DOHH2 (cell line): Measurements from ENCODE around the gene IRAK2.

ENCODE experiments used
- H3F3A ChIP-seq: fragments of 200-600 bp; sonication (generic), shearing (Covaris generic); 2 replicates; pipeline ENCODE4 v1.6.0; 2016; ENCODE audit warnings: antibody characterized with exemption, mild to moderate bottlenecking; ENCODE audit not compliant: control insufficient read depth, insufficient read depth
- H3K27ac ChIP-seq: fragments of 200-600 bp; sonication (generic); 2 replicates; pipeline ENCODE4 v1.5.1; 2014; ENCODE audit warnings: low read depth, mild to moderate bottlenecking, low read length, moderate library complexity
- H3K27me3 ChIP-seq: fragments of 200-600 bp; sonication (generic); 2 replicates; pipeline ENCODE4 v1.6.1; 2014; ENCODE audit warnings: mild to moderate bottlenecking, low read length, mixed read lengths; ENCODE audit not compliant: control insufficient read depth
- H3K36me3 ChIP-seq: fragments of 200-600 bp; sonication (generic); 2 replicates; pipeline ENCODE4 v1.6.1; 2014; ENCODE audit warnings: mild to moderate bottlenecking, low read length, moderate library complexity, mixed read lengths; ENCODE audit not compliant: control insufficient read depth
- H3K4me1 ChIP-seq: fragments of 200-600 bp; sonication (generic); 2 replicates; pipeline ENCODE4 v1.6.1; 2014; ENCODE audit warnings: mild to moderate bottlenecking, low read length, mixed read lengths; ENCODE audit not compliant: control insufficient read depth
- H3K4me2 ChIP-seq: fragments of 200-600 bp; sonication (generic); 2 replicates; pipeline ENCODE4 v1.6.0; 2014; ENCODE audit warnings: mild to moderate bottlenecking, low read length, moderate library complexity
- H3K4me3 ChIP-seq: fragments of 200-600 bp; sonication (generic); 2 replicates; pipeline ENCODE4 v1.5.1; 2014; ENCODE audit warnings: mild to moderate bottlenecking, low read length, mixed read lengths
- H3K79me2 ChIP-seq: fragments of 200-600 bp; sonication (generic); 2 replicates; pipeline ENCODE4 v1.6.1; 2014; ENCODE audit warnings: mild to moderate bottlenecking, low read length, mixed read lengths; ENCODE audit not compliant: control insufficient read depth
- H3K9me2 ChIP-seq: fragments of 200-600 bp; sonication (generic); replicated peaks from 2 replicates; pipeline ENCODE4 v1.6.1; 2014; ENCODE audit warnings: mild to moderate bottlenecking, low read length, mixed read lengths; ENCODE audit not compliant: control insufficient read depth
- H3K9me3 ChIP-seq: fragments of 200-600 bp; sonication (generic); 2 replicates; pipeline ENCODE4 v1.6.1; 2014; ENCODE audit warnings: antibody characterized with exemption, low read length, mixed read lengths; ENCODE audit not compliant: control insufficient read depth, insufficient read depth
- H4K20me1 ChIP-seq: fragments of 200-600 bp; sonication (generic); 2 replicates; pipeline ENCODE4 v1.6.0; 2014; ENCODE audit warnings: low read depth, mild to moderate bottlenecking, antibody characterized with exemption, low read length, moderate library complexity; ENCODE audit not compliant: control insufficient read depth, insufficient read depth
- EZH2phosphoT487 ChIP-seq: fragments of 200-600 bp; sonication (generic); IDR thresholded peaks from 2 replicates; pipeline ENCODE4 v1.6.1; 2017; ENCODE audit warnings: borderline replicate concordance, mild to moderate bottlenecking, antibody characterized with exemption, low read length, moderate library complexity, mixed read lengths
- TF ChIP-seq, protein P1 (sequence below): fragments of 200-600 bp; sonication (generic); IDR thresholded peaks from one replicate; pipeline ENCODE4 v1.5.1; 2014; ENCODE audit warnings: antibody characterized with exemption, mild to moderate bottlenecking, low read depth, low read length; ENCODE audit not compliant: poor library complexity, severe bottlenecking

The IRAK2 gene

DNA sequence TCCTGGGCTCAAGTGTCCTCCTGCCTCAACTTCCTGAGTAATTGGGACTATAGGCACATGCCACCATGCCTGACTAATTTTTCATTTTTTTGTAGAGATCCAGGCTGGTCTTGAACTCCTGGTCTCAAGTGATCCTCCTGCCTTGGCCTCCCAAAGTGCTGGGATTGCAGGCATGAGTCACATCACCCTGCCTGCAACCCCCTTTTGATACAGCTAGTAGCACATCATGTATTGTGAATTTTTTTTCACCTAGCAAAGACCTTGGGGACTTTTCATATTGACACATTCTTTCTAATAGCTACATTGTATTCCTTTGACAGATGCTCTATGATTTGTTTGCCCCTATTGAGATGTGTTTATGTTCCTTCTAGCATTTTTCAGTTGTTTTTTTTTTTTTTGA is 14.2 kb downstream of the IRAK2 start:
- Histone ChIP-seq H3K27me3 (no peaks in the 10 kb centered on the region), H3K4me2 (peak overlapping the region; percentile 23; the same call in 1 of the 2 replicates), H3K36me3 (peaks cover 36% of the 10 kb centered on the region), H3K79me2 (peaks cover 38% of the 10 kb centered on the region), H3K27ac (peak overlapping the region; percentile 95), H4K20me1 (no peaks in the 10 kb centered on the region), H3K9me2 (no peaks in the 10 kb centered on the region), H3K4me3 (no peak overlapping the region), H3K4me1 (peaks cover 90% of the 10 kb centered on the region), H3F3A (peaks cover 17% of the 10 kb centered on the region), H3K9me3 (no peaks in the 10 kb centered on the region)
- TF ChIP-seq EZH2phosphoT487: no peak
- TF ChIP-seq, protein P1, sequence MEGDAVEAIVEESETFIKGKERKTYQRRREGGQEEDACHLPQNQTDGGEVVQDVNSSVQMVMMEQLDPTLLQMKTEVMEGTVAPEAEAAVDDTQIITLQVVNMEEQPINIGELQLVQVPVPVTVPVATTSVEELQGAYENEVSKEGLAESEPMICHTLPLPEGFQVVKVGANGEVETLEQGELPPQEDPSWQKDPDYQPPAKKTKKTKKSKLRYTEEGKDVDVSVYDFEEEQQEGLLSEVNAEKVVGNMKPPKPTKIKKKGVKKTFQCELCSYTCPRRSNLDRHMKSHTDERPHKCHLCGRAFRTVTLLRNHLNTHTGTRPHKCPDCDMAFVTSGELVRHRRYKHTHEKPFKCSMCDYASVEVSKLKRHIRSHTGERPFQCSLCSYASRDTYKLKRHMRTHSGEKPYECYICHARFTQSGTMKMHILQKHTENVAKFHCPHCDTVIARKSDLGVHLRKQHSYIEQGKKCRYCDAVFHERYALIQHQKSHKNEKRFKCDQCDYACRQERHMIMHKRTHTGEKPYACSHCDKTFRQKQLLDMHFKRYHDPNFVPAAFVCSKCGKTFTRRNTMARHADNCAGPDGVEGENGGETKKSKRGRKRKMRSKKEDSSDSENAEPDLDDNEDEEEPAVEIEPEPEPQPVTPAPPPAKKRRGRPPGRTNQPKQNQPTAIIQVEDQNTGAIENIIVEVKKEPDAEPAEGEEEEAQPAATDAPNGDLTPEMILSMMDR: no peak

DNA sequence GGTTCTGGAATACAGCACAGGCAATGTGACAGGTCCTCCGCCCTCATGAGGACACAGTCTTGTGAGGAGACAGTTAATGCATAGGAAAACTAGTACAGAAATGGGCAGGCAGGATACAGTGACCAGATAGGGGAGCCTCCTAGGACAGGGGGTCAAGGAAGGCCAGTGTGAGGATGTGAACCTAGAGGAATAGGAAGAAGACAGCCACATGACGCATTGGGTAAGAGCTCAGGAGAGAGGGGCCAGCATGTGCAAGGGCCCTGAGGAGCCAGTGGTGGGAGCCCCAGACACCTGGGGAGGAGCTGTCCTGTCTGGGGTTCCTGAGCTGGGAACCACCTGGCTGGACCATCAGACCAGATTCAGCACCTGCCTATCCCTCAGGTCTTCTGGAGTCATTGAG is 15.6 kb downstream of the IRAK2 start:
- H3K79me2 ChIP-seq: peaks cover 33% of the 10 kb centered on the region
- H4K20me1 ChIP-seq: no peaks in the 10 kb centered on the region
- no peaks in the 10 kb centered on the region for H3K9me3 ChIP-seq
- H3K27me3 ChIP-seq: no peaks in the 10 kb centered on the region
- H3K4me1 ChIP-seq: peaks cover 87% of the 10 kb centered on the region
- no peaks in the 10 kb centered on the region for H3K9me2 ChIP-seq
- TF ChIP-seq EZH2phosphoT487: no peak
- TF ChIP-seq, protein P1: no peak
- peak overlapping the region; percentile 95 for H3K27ac ChIP-seq
- peak overlapping the region; percentile 54 for H3K4me3 ChIP-seq
- H3F3A ChIP-seq: peaks cover 17% of the 10 kb centered on the region
- H3K36me3 ChIP-seq: peaks cover 42% of the 10 kb centered on the region
- H3K4me2 ChIP-seq: peak overlapping the region; percentile 67

DNA sequence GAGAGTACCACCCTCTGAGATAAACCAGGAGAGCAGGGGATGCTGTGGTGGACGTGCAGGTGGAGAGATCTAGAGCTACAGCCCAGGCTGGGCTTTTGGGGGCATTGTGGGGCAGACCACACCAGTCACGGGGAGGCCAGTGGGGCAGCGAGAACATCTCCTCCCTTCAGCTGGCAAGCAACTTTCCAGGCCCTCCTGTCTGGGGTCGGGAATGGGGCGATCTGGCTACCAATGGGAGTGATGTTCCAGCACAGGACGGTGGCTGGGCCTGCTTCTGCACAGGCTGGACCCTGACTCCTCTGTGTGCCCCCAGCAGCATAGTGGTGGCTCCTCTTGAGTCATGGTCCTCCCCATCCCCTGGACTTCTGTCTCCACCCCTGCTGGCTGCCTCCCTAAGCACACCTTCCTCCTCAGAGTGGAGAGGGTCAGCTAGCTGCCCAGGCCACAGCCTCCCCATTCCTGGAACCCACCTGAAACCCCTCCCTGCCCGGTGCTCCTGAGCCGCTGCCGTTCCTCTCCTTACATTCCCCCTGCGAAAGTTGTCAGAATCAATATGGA is 16.1 kb downstream of the IRAK2 start:
- Histone ChIP-seq H3K27me3 (no peaks in the 10 kb centered on the region), H3K4me3 (peak overlapping the region; percentile 54), H3K4me1 (peaks cover 85% of the 10 kb centered on the region), H3K9me2 (no peaks in the 10 kb centered on the region), H3F3A (peaks cover 17% of the 10 kb centered on the region), H3K36me3 (peaks cover 44% of the 10 kb centered on the region), H3K9me3 (no peaks in the 10 kb centered on the region), H3K27ac (peak overlapping the region; percentile 95), H3K79me2 (peaks cover 30% of the 10 kb centered on the region), H3K4me2 (peak overlapping the region; percentile 67), H4K20me1 (no peaks in the 10 kb centered on the region)
- TF ChIP-seq, protein P1: no peak

DNA sequence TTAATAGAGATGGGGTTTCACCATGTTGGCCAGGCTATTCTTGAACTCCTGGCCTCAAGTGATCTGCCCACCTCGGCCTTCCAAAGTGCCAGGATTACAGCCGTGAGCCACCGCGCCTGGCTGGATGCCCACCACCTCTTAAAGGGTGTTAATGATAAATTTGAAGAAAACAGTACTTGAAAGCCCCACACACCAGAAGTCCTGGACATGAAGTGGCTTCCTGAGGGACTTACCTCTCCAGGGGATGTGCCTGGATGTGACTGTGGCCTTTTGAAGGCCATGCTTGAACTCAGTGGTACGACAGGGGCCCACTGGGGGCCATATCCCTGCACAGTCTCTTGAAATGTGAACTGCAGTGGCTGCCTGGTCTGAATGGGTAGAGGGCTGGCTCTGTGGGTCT is 18.2 kb downstream of the IRAK2 start:
- peaks cover 91% of the 10 kb centered on the region for H3K4me1 ChIP-seq
- H3K4me2 ChIP-seq: no peak overlapping the region
- no peaks in the 10 kb centered on the region for H3K9me3 ChIP-seq
- peaks cover 25% of the 10 kb centered on the region for H3K79me2 ChIP-seq
- H4K20me1 ChIP-seq: no peaks in the 10 kb centered on the region
- H3K27me3 ChIP-seq: no peaks in the 10 kb centered on the region
- H3F3A ChIP-seq: peaks cover 19% of the 10 kb centered on the region
- H3K4me3 ChIP-seq: no peak overlapping the region
- peaks cover 52% of the 10 kb centered on the region for H3K36me3 ChIP-seq
- peak overlapping the region; percentile 95 for H3K27ac ChIP-seq
- TF ChIP-seq, protein P1: no peak
- no peak for TF ChIP-seq EZH2phosphoT487
- H3K9me2 ChIP-seq: no peaks in the 10 kb centered on the region
